Measurements from ENCODE around the gene ALMS1. TPM values are rescaled to one million over a fixed set of nuclear protein-coding genes. Genes with fewer than 3 reads are reported as not detected.
"Not testable (repeated sequence)": the region's sequence is repeated elsewhere in the genome, so short reads cannot be mapped to it uniquely, and the experiment has no call there.

The ALMS1 gene
- total RNA-seq (2014; rRNA removed; shearing (Covaris generic)): 37.4 and 79.2 TPM in 2 replicates

- DNase-seq (ENCODE audit: low read depth): peak; percentile 95
Measured at GRCh38 chr2:73385504-73386341, at the start of gene ALMS1. ALMS1 (plus strand) TSS chr2:73385836; CDS start chr2:73385869, 33 bp downstream.

GRCh38 chr2:73337828-73338227 is 47.8 kb upstream of the ALMS1 start:
- DNase-seq (ENCODE audit: low read depth): no peak

- no peak for DNase-seq (ENCODE audit: low read depth)
Measured at GRCh38 chr2:73339201-73339600, 46.4 kb upstream of the ALMS1 start.

- DNase-seq (ENCODE audit: low read depth): no peak
Measured at GRCh38 chr2:73341039-73341438, 44.6 kb upstream of the ALMS1 start.

- DNase-seq (ENCODE audit: low read depth): no peak
Measured at GRCh38 chr2:73343992-73344391, 41.6 kb upstream of the ALMS1 start.

- DNase-seq (ENCODE audit: low read depth): not testable (repeated sequence)
Measured at GRCh38 chr2:73344747-73345146, 40.9 kb upstream of the ALMS1 start.

- DNase-seq (ENCODE audit: low read depth): no peak
Measured at GRCh38 chr2:73350035-73350691, 35.5 kb upstream of the ALMS1 start.

GRCh38 chr2:73356097-73356496 is 29.5 kb upstream of the ALMS1 start:
- DNase-seq (ENCODE audit: low read depth): no peak

GRCh38 chr2:73359915-73360697 is 25.5 kb upstream of the ALMS1 start:
- no peak for DNase-seq (ENCODE audit: low read depth)

GRCh38 chr2:73366060-73366459 is 19.6 kb upstream of the ALMS1 start:
- no peak for DNase-seq (ENCODE audit: low read depth)

GRCh38 chr2:73368781-73369180 is 16.9 kb upstream of the ALMS1 start:
- no peak for DNase-seq (ENCODE audit: low read depth)

GRCh38 chr2:73370348-73370747 is 15.3 kb upstream of the ALMS1 start:
- DNase-seq (ENCODE audit: low read depth): no peak

- no peak for DNase-seq (ENCODE audit: low read depth)
Measured at GRCh38 chr2:73373344-73373743, 12.3 kb upstream of the ALMS1 start.

- no peak for DNase-seq (ENCODE audit: low read depth)
Measured at GRCh38 chr2:73374269-73374668, 11.4 kb upstream of the ALMS1 start.

GRCh38 chr2:73376681-73377080 is 9.0 kb upstream of the ALMS1 start:
- DNase-seq (ENCODE audit: low read depth): no peak

GRCh38 chr2:73383036-73383435 is 2.6 kb upstream of the ALMS1 start:
- no peak for DNase-seq (ENCODE audit: low read depth)

GRCh38 chr2:73385123-73385503 is 523 bp upstream of the ALMS1 start:
- no peak for DNase-seq (ENCODE audit: low read depth)

- DNase-seq (ENCODE audit: low read depth): no peak
Measured at GRCh38 chr2:73386342-73386868, 769 bp downstream of the ALMS1 start.

GRCh38 chr2:73386894-73387636 is 1.4 kb downstream of the ALMS1 start:
- no peak for DNase-seq (ENCODE audit: low read depth)

GRCh38 chr2:73402386-73403103 is 16.9 kb downstream of the ALMS1 start:
- no peak for DNase-seq (ENCODE audit: low read depth)

- DNase-seq (ENCODE audit: low read depth): no peak
Measured at GRCh38 chr2:73403237-73403636, 17.6 kb downstream of the ALMS1 start.
